ENCODE results near the gene FAM20C.
A peak's percentile ranks its signal among the peaks of the same experiment; 100 is the strongest.

FAM20C gene

GRCh38 chr7:209906-210305 is 17.5 kb downstream of the FAM20C start:
- no peak for DNase-seq (ENCODE audit: low spot score)

GRCh38 chr7:210401-210925 is 18.1 kb downstream of the FAM20C start:
- DNase-seq (ENCODE audit: low spot score), result no peak

GRCh38 chr7:211033-211714 is 18.8 kb downstream of the FAM20C start:
- DNase-seq (ENCODE audit: low spot score), result no peak

GRCh38 chr7:211715-212058 is 19.3 kb downstream of the FAM20C start:
- DNase-seq (ENCODE audit: low spot score), result no peak

GRCh38 chr7:212754-213153 is 20.4 kb downstream of the FAM20C start:
- no peak for DNase-seq (ENCODE audit: low spot score)

GRCh38 chr7:213324-213993 is 21.1 kb downstream of the FAM20C start:
- DNase-seq (ENCODE audit: low spot score), result no peak

GRCh38 chr7:214410-215212 is 22.2 kb downstream of the FAM20C start:
- DNase-seq (ENCODE audit: low spot score), result peak; percentile 51

- no peak for DNase-seq (ENCODE audit: low spot score)
Observed at GRCh38 chr7:216360-217300, 24.3 kb downstream of the FAM20C start.

- DNase-seq (ENCODE audit: low spot score), result no peak
Observed at GRCh38 chr7:217781-218180, 25.4 kb downstream of the FAM20C start.

- DNase-seq (ENCODE audit: low spot score), result no peak
Observed at GRCh38 chr7:218316-218715, 25.9 kb downstream of the FAM20C start.

GRCh38 chr7:218896-219580 is 26.7 kb downstream of the FAM20C start:
- DNase-seq (ENCODE audit: low spot score), result no peak

- DNase-seq (ENCODE audit: low spot score), result no peak
Observed at GRCh38 chr7:219581-220150, 27.3 kb downstream of the FAM20C start.

- DNase-seq (ENCODE audit: low spot score), result no peak
Observed at GRCh38 chr7:220151-220841, 27.9 kb downstream of the FAM20C start.

GRCh38 chr7:221978-222715 is 29.8 kb downstream of the FAM20C start:
- DNase-seq (ENCODE audit: low spot score), result no peak

GRCh38 chr7:222716-223041 is 30.3 kb downstream of the FAM20C start:
- no peak for DNase-seq (ENCODE audit: low spot score)

GRCh38 chr7:223118-223800 is 30.9 kb downstream of the FAM20C start:
- no peak for DNase-seq (ENCODE audit: low spot score)

- DNase-seq (ENCODE audit: low spot score), result no peak
Observed at GRCh38 chr7:223861-224260, 31.5 kb downstream of the FAM20C start.

- no peak for DNase-seq (ENCODE audit: low spot score)
Observed at GRCh38 chr7:226281-226895, 34.0 kb downstream of the FAM20C start.

- DNase-seq (ENCODE audit: low spot score), result no peak
Observed at GRCh38 chr7:227926-228325, 35.6 kb downstream of the FAM20C start.
